ENCODE results near the gene CCDC61.

The CCDC61 gene

DNA sequence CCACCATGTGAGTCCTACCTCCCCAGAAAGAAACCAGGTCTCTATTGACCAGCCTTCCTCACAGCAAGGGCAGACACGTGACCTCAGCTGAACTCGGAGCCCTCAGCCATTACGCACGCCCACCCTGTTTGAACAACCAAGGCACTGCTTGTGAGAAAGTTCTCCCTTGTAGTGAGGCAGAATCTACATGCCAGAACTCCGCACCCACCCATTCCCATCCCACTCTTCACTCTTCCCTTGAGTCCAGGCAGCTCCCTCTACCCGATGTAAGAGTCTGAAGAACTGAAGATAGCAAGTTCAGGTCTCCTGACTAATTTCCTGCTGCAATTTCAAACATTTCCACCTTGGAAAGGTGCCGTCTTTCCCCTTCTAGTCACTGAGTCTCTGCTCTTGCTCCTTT, 28.0 kb upstream of the CCDC61 start:
- no peaks in the 10 kb centered on the region for H3K9me3 Mint-ChIP-seq
- H3K4me1 Mint-ChIP-seq = peaks cover 12% of the 10 kb centered on the region
- no peak for DNase-seq
- CTCF ChIA-PET = no interaction called here
- H3K27ac Mint-ChIP-seq = no peak overlapping the region
- H3K4me3 Mint-ChIP-seq = no peak overlapping the region
- H3K36me3 Mint-ChIP-seq = no peaks in the 10 kb centered on the region
- H3K27me3 Mint-ChIP-seq = peaks cover 84% of the 10 kb centered on the region

DNA sequence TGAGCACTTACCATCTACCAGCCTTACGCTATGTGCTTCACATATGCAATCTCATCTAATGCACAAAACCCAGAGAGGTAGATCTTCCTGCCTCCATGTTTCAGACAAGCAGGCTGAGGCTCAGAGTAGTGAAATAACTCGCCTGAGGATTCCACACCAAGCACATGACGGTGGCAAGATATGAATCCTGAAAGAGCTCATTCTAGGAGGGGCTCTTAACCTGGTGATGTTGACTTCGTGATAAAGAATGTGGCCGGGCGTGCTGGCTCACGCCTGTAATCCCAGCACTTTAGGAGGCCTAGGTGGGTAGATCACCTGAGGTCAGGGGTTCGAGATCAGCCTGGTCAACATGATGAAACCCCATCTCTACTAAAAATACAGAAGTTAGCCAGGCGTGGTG, 26.6 kb upstream of the CCDC61 start:
- H3K9me3 Mint-ChIP-seq = no peaks in the 10 kb centered on the region
- CTCF ChIA-PET = no interaction called here
- H3K4me1 Mint-ChIP-seq = peaks cover 18% of the 10 kb centered on the region
- no peak overlapping the region for H3K27ac Mint-ChIP-seq
- H3K4me3 Mint-ChIP-seq = no peak overlapping the region
- peaks cover 85% of the 10 kb centered on the region for H3K27me3 Mint-ChIP-seq
- no peaks in the 10 kb centered on the region for H3K36me3 Mint-ChIP-seq
- no peak for DNase-seq

DNA sequence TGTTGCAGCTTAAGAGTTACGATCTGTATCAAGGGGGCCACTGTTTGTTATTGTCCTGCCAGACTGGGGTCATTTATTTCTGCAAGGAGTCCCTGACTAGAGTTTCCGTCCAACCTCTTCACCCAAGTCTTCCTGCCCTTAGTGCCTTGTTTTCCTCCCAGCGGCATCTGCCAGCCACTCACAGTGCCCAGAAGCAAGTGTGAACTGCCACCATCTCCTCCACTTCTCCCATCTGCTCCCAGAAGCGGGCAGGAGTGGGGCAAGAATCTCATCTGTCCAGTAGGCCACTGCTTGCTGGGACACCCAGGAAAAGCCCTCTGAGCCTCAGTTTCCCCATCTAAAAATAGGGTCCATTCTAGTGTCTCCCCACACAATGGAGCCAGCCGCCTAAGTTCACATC, 25.6 kb upstream of the CCDC61 start:
- H3K36me3 Mint-ChIP-seq = no peaks in the 10 kb centered on the region
- no peak for DNase-seq
- no peaks in the 10 kb centered on the region for H3K9me3 Mint-ChIP-seq
- H3K27ac Mint-ChIP-seq = no peak overlapping the region
- H3K27me3 Mint-ChIP-seq = peaks cover 89% of the 10 kb centered on the region
- peaks cover 20% of the 10 kb centered on the region for H3K4me1 Mint-ChIP-seq
- H3K4me3 Mint-ChIP-seq = no peak overlapping the region
- CTCF ChIA-PET = no interaction called here

DNA sequence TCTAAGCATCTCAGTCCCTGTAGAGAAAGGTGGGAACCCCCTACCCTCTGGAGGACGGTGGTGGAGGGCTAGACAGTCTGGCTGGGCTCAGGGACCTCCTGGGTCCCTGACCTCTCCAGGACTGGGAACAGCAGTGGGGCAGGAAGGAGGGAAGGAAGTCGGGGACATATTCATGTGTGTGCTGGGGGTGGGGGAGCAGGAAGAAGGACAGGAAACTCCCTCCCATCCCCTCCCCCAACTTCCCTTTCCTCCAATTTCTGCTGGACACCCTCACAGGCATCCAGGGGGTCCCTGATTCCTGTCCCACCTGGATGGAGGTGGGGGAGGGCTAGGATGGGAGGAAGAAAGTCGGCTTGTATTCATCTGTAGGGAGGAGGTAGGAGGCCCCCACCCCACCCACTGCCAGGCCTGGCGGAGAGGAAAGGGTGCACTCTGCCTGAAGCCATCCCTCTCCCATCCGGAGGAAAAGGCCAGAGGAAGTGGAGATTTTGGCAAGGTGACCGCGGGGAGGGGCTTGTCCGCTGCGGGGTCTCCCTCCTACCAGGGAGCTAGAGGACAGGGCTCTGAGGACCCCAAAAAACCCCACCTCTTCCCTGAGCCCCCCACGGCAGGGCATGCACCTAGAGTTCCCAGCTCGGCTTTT, 23.9 kb upstream of the CCDC61 start:
- CTCF ChIA-PET = no interaction called here
- Mint-ChIP-seq H3K36me3 (no peaks in the 10 kb centered on the region), H3K9me3 (no peaks in the 10 kb centered on the region), H3K27ac (no peak overlapping the region), H3K27me3 (peaks cover 91% of the 10 kb centered on the region), H3K4me1 (peaks cover 20% of the 10 kb centered on the region), H3K4me3 (no peak overlapping the region)
- no peak for DNase-seq

DNA sequence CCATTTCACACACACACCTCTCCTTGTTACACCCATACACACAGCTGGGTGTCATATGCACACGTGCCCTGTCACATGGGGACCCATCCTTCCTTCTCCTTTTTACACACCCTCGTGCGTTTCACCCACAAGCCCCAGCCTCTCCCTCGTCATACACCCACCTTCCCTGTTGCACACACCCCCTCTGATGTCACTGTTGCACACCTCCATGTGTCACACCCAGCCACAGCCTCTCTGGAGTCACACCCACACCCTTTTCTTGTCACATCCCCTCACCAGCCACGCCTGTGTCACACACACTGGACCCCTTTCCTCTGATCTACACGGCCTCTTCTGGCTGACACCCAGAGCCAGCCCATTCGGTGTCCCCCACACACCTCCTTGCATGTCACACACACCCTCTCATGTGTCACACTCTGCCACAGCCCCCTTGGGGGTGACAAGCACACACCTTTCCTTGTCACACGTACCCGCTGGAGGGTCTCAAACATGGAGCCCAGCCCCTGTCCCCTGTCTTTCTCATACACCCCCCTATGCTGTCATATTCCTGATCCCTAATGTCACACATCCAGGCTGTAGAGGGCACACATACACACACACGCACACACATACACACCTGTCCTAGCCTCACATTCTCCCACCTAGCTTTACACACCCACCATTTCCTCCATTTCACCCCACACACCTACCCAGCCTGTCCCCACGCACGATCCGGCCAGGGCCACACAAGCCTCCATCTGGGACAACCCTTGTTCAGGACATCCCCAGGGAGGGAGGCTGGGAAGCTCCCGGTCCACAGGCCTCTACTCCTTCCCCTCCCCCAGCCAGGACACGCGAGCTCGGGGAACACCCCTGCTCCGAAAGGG, 23.0 kb upstream of the CCDC61 start:
- peak; percentile 39 for DNase-seq
- Mint-ChIP-seq H3K4me1 (peaks cover 20% of the 10 kb centered on the region), H3K9me3 (no peaks in the 10 kb centered on the region), H3K27ac (no peak overlapping the region), H3K27me3 (peaks cover 93% of the 10 kb centered on the region), H3K36me3 (no peaks in the 10 kb centered on the region), H3K4me3 (no peak overlapping the region)
- CTCF ChIA-PET = no interaction called here

DNA sequence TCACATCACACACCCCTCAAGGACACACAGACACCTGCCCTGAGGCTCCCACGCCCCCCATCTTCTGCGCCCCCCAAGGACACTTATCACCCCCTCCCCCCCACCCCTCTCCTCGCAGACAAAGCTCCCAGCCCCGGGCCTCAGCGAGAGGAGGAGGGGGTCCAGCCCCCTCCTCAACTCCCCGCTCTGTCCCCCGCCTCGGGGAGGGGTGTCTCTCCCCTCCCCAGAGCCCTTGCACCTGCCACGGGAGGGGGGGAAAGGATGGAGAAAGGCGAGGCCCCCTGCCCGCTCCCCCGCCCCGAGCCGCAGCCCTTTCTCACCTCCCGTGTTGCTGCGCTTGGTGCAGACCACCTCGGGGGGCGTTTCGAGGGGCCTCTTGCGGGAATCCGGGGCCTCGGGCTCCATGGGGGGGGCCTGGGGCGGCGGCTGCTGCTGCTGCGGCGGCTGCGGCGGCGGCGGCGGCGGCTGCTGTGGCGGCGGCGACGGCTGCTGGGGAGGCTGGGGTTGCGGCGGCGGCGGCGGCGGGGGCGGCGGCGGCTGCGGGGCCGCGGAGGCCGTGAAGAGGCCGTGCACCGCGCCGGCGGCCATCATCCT, 22.2 kb upstream of the CCDC61 start:
- Mint-ChIP-seq H3K36me3 (no peaks in the 10 kb centered on the region), H3K9me3 (no peaks in the 10 kb centered on the region), H3K4me3 (no peak overlapping the region), H3K27me3 (peaks cover 92% of the 10 kb centered on the region), H3K4me1 (peaks cover 20% of the 10 kb centered on the region), H3K27ac (no peak overlapping the region)
- no peak for DNase-seq
- CTCF ChIA-PET = no interaction called here

DNA sequence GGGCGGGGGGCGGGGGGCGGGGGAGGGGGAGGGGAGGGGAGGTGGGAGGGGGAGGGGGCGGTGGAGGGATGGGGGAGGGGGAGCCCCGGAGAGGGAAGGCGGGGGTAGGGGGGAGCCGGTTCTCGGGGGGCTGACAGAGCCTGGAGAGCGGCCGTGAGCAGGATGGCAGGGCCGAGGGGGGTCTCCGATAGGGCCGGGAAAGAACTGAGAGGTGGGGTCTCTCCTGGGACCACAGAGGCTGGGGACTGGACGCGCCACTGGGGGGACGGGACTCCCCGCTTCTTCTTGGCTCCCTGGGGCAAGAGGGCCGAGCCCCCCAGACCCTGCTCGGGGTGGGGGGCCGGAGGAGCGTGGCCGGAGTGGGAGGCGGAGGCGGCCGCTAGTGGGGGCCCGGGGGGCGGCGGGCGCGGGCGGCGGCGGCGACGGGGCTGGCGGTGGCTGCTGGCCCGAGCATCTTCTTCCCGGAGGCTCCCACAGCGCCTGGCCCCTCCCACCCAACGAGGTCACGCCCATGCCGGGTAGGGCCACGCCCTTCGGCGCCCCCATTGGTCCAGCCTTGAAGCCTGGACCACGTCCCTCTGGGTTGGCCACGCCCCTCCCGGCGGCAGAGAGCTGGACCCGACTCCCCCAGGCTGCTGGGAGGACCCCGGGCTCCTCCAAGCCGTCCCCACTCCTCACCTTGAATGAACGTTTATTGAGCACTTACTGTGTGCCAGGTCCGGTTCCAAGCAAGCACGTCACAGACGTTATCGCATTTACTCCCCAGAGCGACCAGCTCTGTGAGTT, 21.5 kb upstream of the CCDC61 start, which contains the start of gene NOVA2:
Gene NOVA2 (minus strand): TSS at position 313 of the 786 bp plus-strand sequence. CDS start 514 bp downstream, outside the sequence.
- Mint-ChIP-seq H3K9me3 (no peaks in the 10 kb centered on the region), H3K27me3 (peaks cover 90% of the 10 kb centered on the region), H3K4me1 (peaks cover 20% of the 10 kb centered on the region), H3K27ac (no peak within 1 kb of the TSS), H3K4me3 (no peak within 1 kb of the TSS), H3K36me3 (no peaks in the 10 kb centered on the region)
- DNase-seq = peak; percentile 47
- CTCF ChIA-PET = no interaction called here

DNA sequence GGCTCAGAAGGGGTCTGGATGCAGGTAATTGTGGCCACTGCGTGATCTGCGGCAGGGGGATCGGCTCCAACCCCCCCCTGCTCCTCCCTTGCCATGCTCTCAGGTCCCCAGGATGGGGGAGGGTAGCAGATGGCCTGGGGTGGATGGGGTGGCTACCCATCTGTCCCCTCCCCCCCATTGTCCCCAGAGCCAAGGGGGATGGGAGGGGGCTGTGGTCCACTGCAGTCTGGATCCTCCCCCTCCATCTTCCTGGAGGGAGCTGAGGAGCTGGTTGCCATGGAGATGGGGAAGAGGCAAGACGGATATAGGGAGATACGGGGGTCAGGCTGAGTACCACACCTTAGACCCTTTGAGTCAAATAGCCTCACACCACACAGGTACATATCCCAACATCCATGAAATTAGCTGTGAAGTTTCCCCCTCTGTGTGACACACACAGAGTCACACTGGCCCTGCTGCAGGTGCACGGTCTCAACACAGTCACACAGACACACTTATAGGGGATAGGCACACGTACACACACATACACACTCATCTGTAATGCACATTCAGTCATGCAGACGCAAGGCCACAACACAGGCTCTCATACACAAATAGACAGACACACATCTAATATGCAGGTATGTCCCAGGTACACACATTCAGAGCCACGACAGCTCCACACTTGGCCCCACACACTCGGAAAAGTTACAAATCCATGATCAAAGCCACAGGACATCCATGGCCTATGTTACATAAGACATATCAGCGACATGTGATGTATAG, 19.8 kb upstream of the CCDC61 start:
- no peaks in the 10 kb centered on the region for H3K36me3 Mint-ChIP-seq
- no peak overlapping the region for H3K4me3 Mint-ChIP-seq
- no peak overlapping the region for H3K27ac Mint-ChIP-seq
- DNase-seq = no peak
- CTCF ChIA-PET = no interaction called here
- H3K4me1 Mint-ChIP-seq = peaks cover 20% of the 10 kb centered on the region
- H3K9me3 Mint-ChIP-seq = no peaks in the 10 kb centered on the region
- H3K27me3 Mint-ChIP-seq = peaks cover 83% of the 10 kb centered on the region

DNA sequence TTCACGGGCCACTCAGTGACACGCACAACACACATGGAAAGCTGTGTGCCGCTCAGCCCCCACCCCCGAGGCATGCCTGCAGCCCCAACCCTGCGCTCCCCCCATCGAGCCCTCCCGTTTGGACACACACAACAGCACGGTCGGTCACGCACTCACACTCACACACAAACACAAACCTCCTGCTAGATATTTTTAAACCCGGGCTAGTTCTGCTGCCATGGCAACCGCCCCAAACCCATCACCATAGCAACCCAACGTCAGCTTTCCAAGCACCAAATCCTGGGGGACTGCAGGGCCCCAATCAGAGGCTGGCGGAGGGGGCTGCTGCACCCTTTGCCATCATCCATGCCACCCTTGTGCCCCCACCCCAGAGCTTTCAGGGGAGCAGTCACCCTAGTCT, 19.1 kb upstream of the CCDC61 start:
- no peak for DNase-seq
- Mint-ChIP-seq H3K4me1 (peaks cover 16% of the 10 kb centered on the region), H3K36me3 (no peaks in the 10 kb centered on the region), H3K4me3 (no peak overlapping the region), H3K27me3 (peaks cover 79% of the 10 kb centered on the region), H3K27ac (no peak overlapping the region), H3K9me3 (no peaks in the 10 kb centered on the region)
- CTCF ChIA-PET = no interaction called here

DNA sequence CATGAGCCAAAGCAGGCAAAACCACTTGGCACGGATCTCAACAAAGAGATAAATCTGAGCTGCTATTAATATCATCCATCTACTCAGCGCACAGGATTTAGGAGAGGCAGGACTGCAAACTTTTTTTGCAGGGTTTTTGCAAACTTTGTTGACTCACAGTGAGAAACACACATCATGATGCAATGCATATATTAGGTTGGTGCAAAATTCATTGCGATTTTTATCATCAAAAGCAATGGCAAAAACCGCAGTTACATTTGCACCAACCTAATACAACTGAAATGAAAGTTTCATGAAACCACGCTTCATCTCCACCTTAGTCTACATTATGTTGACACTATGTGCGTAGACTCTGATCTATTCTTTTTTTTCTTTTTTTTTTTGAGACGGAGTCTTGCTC, 17.1 kb upstream of the CCDC61 start:
- H3K27me3 Mint-ChIP-seq = peaks cover 68% of the 10 kb centered on the region
- no peaks in the 10 kb centered on the region for H3K9me3 Mint-ChIP-seq
- H3K27ac Mint-ChIP-seq = no peak overlapping the region
- CTCF ChIA-PET = no interaction called here
- no peak overlapping the region for H3K4me3 Mint-ChIP-seq
- no peak for DNase-seq
- H3K4me1 Mint-ChIP-seq = peaks cover 2% of the 10 kb centered on the region
- H3K36me3 Mint-ChIP-seq = no peaks in the 10 kb centered on the region

DNA sequence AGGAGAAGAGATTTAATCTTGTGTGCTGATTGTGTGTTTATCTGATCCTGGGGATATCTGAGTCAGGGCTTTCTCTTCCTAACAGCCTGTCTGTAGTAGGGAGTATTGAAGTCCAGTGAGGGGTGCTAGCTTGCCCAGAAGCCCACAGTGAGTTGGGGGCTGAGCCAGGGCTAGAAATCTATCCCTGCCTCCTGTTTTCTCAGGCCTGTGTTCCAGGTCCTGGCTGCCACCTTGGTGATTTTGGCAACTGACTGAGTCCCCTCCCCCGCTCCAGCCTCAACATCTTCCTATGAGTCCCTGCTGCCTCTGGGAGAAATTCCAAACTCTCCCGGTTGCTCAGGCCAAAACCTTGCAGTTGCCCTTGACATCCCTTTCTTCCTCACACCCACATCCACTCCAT, 13.9 kb upstream of the CCDC61 start:
- CTCF ChIA-PET = no interaction called here
- Mint-ChIP-seq H3K4me3 (no peak overlapping the region), H3K36me3 (no peaks in the 10 kb centered on the region), H3K9me3 (no peaks in the 10 kb centered on the region), H3K4me1 (no peaks in the 10 kb centered on the region), H3K27ac (no peak overlapping the region), H3K27me3 (peaks cover 43% of the 10 kb centered on the region)
- no peak for DNase-seq

DNA sequence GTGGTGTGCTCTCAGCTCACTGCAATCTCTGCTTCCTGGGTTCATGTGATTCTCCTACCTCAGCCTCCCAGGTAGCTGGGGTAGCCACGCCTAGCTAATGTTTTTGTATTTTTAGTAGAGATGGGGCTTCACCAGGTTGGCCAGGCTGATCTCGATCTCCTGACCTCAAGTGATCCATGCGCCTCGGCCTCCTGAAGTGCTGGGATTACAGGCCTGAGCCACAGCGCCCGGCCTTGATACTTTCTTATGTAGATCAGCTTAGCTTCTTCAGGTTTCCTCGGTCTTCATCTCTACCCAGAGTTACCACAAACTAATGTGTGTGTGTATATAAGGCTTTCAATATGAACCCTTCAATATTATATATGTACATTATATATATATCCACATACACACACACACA, 9.9 kb upstream of the CCDC61 start:
- Mint-ChIP-seq H3K4me1 (no peaks in the 10 kb centered on the region), H3K9me3 (no peaks in the 10 kb centered on the region), H3K4me3 (no peak overlapping the region), H3K36me3 (no peaks in the 10 kb centered on the region), H3K27ac (no peak overlapping the region), H3K27me3 (peaks cover 43% of the 10 kb centered on the region)
- CTCF ChIA-PET = no interaction called here
- DNase-seq = no peak

DNA sequence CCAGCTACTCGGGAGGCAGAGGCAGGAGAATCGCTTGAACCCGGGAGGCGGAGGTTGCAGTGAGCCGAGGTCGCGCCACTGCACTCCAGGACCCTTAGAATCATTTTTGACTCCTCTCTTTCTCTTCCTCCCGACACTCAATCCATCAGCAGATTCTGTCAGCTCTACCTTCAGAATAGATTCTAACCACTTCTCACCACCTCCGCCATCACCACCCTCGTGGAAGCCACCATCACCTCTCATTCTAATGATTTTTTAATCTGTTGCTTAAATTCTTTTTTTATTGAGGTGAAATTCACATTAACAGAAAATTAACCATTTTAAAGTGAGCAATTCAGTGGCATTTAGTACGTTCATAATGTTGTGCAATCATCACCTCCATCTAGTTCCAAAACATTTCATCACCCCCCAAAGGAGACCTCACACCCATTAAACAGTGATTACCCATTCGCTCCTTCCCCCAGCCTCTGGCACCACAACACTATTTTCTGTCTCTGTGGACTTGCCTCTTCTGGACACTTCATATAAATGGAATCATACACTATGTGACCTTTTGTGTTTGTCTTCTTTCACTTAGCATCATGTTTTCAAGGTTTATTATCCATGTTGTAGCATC, 5.0 kb upstream of the CCDC61 start:
- no peaks in the 10 kb centered on the region for H3K36me3 Mint-ChIP-seq
- no peak overlapping the region for H3K4me3 Mint-ChIP-seq
- DNase-seq = no peak
- no peak overlapping the region for H3K27ac Mint-ChIP-seq
- H3K27me3 Mint-ChIP-seq = peaks cover 39% of the 10 kb centered on the region
- CTCF ChIA-PET = no interaction called here
- H3K4me1 Mint-ChIP-seq = peaks cover 2% of the 10 kb centered on the region
- H3K9me3 Mint-ChIP-seq = no peaks in the 10 kb centered on the region
